Stimulated activated CD4-positive, alpha-beta T cell treated with anti-CD3 and anti-CD28 coated beads, Interleukin-4, amount 100 ng/mL, for 48 hours (primary cell): ENCODE measurements around the gene RPS6KA2.
"Not testable (repeated sequence)": the region's sequence is repeated elsewhere in the genome, so short reads cannot be mapped to it uniquely, and the experiment has no call there.

Experiments
- DNase-seq, 2 donors: peaks; one replicate each; pipeline ENCODE4 v3.0.0-alpha.2; 2020; ENCODE audit warnings: low read depth in 2 of 2

RPS6KA2 gene

GRCh38 chr6:166591961-166592520 lies 35.0 kb downstream of the RPS6KA2 start:
- DNase-seq, result no peak

GRCh38 chr6:166591026-166591425 lies 36.0 kb downstream of the RPS6KA2 start:
- no peak for DNase-seq

- DNase-seq, result no peak
These were observed 37.1 kb downstream of the RPS6KA2 start for GRCh38 chr6:166589786-166590574.

- no peak for DNase-seq
These were observed 37.7 kb downstream of the RPS6KA2 start for GRCh38 chr6:166589337-166589731.

GRCh38 chr6:166588691-166589336 lies 38.2 kb downstream of the RPS6KA2 start:
- no peak for DNase-seq

GRCh38 chr6:166587631-166588413 lies 39.2 kb downstream of the RPS6KA2 start:
- DNase-seq, result no peak

GRCh38 chr6:166586424-166587156 lies 40.5 kb downstream of the RPS6KA2 start, which contains the start of gene RAMACL:
Gene RAMACL, minus strand, starts transcription at chr6:166586678. Its CDS starts 201 bp downstream, at chr6:166586477.
- peak; percentile 15 to 19 for DNase-seq

GRCh38 chr6:166584853-166585429 lies 42.1 kb downstream of the RPS6KA2 start:
- no peak for DNase-seq

GRCh38 chr6:166584155-166584554 lies 42.9 kb downstream of the RPS6KA2 start:
- DNase-seq, result no peak

- no peak for DNase-seq
These were observed 43.7 kb downstream of the RPS6KA2 start for GRCh38 chr6:166583230-166583965.

GRCh38 chr6:166582258-166582657 lies 44.8 kb downstream of the RPS6KA2 start:
- DNase-seq, result no peak

GRCh38 chr6:166581801-166582200 lies 45.2 kb downstream of the RPS6KA2 start:
- not testable (repeated sequence) for DNase-seq

- DNase-seq, result no peak
These were observed 46.0 kb downstream of the RPS6KA2 start for GRCh38 chr6:166581091-166581511.

GRCh38 chr6:166580076-166581050 lies 46.7 kb downstream of the RPS6KA2 start:
- DNase-seq, result no peak

- no peak for DNase-seq
These were observed 47.7 kb downstream of the RPS6KA2 start for GRCh38 chr6:166579237-166579850.

- no peak for DNase-seq
These were observed 48.4 kb downstream of the RPS6KA2 start for GRCh38 chr6:166578536-166579236.

- no peak for DNase-seq
These were observed 51.8 kb downstream of the RPS6KA2 start for GRCh38 chr6:166575205-166575604.
